ENCODE results near the gene TMEM170A.
"Not testable (repeated sequence)": the region's sequence is repeated elsewhere in the genome, so short reads cannot be mapped to it uniquely, and the experiment has no call there.

TMEM170A gene
- 22.1 to 56.7 (median 35.1) reads per million in 17 experiments for total RNA-seq

GRCh38 chr16:75464122-75464918 is at the start of gene TMEM170A:
TSS of gene TMEM170A (minus strand) at chr16:75464689. CDS start at chr16:75464600, 89 bp downstream.
- DNase-seq: peak; percentile 99 to 100 (median 100)

DNA sequence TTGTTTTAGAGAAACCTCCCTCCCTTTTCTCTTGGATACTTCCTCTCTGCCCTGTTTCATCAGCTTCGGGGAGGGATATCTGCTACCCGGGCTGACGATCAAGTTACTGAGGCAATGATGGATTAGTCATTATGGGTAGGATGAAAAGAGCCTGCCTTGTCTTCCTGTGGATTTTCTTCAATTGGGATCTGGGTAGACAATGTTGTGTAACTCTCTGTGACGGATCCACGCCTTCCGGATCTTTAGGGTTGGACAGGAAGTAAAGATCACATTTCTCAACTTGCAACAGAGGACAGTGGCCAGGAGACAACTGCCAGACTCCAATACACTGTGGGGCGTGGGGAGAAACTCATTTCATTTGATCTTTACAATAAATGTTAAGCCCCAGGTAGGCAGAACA is 42.1 kb upstream of the TMEM170A start:
- peak; percentile 88 to 98 (median 92) for DNase-seq

- no peak for DNase-seq
These were observed 41.6 kb upstream of the TMEM170A start for GRCh38 chr16:75506107-75506506.

DNA sequence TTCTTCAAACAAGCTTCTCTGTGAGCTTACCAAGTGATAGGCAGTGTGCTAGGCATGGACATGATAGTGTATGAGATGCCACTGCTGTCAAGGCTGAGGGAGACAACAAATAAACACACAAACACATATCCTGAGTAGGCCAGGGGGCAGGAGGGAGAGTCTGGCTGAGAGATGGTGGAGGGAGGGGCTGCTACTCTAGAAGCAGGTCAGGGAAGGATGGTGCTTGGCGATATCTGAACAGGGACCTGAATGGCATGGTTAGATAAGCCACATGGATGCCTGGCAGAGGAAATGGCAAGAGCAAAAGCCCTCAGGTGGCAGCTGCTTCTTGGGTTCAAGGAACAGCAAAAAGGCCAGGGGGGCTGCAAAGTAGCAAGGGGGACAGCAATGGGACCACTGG is 39.3 kb upstream of the TMEM170A start:
- DNase-seq: no peak

DNA sequence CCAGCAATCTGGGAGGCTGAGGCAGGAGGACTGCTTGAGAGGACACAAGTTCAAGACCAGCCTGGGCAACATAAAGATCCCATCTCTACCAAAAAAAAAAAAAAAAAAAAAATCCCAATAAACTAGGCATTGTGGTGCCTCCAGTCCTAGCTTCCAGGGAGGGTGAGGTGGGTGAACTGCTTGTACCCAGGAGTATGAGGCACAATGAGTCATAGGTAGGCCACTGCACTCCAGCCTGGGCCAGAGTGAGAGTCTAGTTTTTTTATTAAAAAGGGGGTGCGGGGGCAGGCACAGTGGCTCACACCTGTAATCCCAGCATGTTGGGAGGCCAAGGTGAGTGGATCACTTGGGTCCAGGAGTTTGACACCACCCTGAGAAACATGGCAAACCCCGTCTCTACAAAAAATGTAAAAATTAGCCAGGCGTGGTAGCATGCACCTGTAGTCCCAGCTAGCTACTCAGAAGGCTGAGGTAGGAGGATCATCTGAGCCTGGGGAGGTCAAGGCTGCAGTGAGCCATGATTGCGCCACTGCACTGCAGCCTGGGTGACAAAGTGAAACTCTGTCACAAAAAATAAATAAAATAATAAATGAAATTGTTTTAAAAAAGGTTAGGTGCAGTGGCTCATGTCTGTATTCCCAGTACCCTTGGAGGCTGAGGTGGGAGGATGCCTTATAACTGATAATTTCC is 38.6 kb upstream of the TMEM170A start:
- DNase-seq: no peak

GRCh38 chr16:75501820-75502219 is 37.3 kb upstream of the TMEM170A start:
- not testable (repeated sequence) for DNase-seq

GRCh38 chr16:75501359-75501758 is 36.9 kb upstream of the TMEM170A start:
- DNase-seq: no peak

DNA sequence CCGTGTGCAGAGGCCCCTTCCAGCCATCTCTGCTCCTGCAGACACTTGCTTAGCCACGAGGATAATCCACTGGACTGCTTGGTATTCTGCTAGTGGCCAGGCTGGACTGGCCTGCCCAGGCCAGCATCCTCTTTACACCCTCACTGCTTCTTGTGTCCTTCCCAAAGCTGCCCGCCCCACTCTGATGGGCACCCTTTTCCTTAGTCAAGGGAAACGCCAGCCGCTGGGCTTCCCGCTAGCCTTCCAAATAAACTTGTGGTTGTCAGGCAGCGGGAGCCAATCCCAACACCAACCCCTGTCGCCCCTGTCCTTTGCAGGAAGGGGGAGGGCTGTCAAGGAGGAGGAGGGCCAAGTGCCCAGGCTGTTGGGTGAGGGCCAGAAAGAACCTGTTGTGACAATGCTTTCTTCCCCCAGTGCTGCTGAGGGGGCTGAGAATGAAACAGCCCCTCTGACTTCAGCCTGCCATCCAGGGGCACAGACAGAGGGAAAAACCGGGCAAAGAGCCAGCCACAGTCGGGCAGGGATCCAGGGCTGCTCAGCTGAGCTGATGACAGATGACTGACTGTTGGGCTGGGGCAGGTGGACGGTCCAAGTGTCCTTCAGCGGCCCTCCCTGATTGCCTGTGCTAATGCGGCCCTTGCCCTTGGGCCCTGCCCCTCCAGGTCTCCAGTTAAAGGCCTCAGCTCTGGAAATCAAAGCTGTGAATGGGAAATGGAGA is 34.3 kb upstream of the TMEM170A start:
- DNase-seq: not testable (repeated sequence)

GRCh38 chr16:75497558-75497957 is 33.1 kb upstream of the TMEM170A start:
- no peak for DNase-seq

DNA sequence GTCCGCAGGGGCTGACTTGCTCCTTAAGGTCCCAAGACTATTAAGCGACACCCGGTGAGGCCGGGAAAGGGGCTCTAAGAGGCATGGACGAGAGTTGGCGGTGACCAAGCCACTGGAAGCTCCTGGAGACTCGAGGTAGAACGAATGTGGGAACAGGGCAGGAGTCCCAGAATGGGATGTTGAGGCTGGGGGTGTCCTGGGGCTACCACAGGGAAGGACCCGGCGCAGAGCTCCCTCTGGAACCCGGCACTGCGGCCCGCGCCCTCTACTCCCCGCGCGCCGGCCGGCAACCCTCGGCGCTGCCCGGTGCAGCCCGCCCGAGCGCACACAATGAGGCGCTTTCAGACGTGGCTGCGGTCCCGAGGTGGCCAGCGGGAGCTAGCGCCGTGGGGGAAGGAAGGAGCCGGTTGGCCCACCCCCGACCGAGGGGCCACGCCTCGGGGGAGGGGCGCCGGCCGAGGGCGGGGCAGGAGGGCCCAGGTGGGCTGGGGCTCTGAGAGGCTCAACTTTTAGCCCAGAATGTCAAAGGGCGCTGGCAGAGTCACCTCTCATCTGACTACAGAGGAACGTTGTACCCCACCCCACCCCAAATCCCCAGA is 30.7 kb upstream of the TMEM170A start, which contains the start of gene CHST6:
TSS of gene CHST6 (minus strand) at position 366 of the 599 bp plus-strand sequence. CDS start 15,613 bp downstream, outside the sequence.
- peak; percentile 28 to 69 (median 42) for DNase-seq

DNA sequence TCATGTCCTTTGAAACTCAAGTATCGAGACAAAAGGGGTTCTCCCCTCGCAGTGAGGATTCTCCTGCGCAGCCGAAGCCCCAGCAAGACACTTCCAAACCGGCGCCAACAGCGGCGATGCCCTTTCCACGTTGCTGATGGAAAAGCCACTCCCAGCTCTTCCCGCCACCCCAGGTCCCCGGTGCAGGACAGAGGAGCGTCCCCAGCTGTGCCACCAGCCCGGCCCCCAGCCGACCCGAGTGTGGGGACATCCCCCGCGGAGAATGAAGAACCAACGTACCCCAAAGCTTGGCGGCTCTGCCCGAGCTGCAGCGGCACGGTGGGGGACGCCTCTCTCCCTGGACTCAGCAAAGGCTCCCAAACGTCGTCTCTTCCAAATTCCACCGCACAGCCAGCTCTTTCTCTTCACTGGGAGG is 30.2 kb upstream of the TMEM170A start:
- DNase-seq: no peak

- no peak for DNase-seq
These were observed 29.7 kb upstream of the TMEM170A start for GRCh38 chr16:75494184-75494583.

DNA sequence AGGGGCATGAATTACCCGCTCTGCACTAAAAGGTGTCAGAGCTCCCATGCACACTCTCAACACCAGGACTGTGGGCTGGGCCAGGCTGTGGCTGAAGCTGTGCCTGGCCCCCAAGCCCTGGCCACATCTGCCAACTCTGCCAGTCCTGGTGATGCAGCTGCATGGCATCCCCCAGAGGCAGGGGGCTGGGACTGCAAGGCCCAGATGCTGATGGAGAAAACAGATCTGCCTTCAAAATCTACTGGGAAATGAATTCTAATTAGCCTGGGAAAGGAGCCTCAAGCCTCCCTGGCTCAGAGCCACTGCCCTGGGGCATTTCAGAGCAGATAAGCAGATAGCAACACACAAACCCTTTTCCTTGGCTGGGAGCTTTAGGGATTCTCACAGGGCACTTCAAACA is 27.4 kb upstream of the TMEM170A start:
- peak in 1 of 4 experiments; percentile 21 for DNase-seq

GRCh38 chr16:75488322-75488721 is 23.8 kb upstream of the TMEM170A start:
- no peak for DNase-seq

DNA sequence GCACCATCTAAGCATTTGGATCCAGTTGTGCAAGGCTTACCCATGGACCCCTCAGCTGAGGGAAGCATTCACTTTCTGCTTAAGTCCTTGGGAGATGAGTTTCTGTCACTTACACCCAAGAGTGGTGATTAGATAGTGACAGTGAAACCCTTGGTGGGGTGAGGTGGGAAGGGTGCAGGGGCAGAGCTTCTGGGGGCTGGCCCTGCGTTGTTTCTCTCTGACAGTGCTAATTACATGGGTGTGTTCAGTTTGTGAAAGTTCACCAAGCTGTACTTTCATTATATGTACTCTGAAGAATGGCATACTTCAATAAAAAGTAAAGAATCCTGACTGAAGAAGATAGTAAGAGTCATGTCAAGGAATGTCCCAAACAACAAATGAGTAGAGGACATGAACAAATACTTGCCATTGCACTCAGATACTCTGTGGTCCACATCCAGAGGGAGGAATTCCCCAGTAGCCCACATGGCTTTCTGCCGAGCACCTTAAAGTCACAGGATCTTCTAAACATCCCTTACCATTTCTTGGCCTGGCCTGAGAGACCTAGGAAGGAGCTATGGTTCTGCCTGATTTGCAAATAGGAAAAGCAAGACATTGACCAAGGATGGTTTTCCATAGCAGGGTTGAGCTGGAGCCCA is 22.3 kb upstream of the TMEM170A start:
- DNase-seq: no peak

DNA sequence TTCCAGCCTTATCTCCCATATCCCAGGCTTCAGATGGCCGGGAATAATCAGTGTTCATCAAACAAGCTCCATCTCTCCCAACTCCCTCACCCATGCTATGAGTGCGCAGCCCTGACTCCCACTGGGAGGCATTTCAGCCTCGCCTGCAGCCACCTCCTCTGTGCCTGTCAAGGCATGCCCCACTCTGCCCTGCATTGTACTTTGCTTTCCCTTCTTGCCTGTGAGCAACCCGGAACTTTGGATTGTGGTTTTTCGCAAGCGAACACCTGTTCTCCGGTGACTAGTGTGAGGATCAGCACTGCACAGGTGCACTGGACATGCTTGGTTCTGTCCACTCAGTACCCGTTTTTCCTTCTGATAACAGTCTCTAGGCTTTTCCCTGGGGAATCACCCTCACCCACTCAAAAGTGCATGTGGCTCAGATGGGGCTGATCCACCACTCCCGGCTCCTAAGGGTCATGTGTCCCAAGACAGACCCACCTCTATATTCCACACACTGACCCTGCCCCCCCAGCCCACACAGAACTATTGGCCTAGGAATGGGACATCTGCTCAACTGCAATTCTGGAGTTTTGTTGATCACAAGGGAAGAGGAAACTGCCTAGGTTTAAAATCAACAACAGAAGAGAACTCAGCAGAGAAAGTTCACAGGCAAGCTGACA is 21.7 kb upstream of the TMEM170A start:
- no peak for DNase-seq

DNA sequence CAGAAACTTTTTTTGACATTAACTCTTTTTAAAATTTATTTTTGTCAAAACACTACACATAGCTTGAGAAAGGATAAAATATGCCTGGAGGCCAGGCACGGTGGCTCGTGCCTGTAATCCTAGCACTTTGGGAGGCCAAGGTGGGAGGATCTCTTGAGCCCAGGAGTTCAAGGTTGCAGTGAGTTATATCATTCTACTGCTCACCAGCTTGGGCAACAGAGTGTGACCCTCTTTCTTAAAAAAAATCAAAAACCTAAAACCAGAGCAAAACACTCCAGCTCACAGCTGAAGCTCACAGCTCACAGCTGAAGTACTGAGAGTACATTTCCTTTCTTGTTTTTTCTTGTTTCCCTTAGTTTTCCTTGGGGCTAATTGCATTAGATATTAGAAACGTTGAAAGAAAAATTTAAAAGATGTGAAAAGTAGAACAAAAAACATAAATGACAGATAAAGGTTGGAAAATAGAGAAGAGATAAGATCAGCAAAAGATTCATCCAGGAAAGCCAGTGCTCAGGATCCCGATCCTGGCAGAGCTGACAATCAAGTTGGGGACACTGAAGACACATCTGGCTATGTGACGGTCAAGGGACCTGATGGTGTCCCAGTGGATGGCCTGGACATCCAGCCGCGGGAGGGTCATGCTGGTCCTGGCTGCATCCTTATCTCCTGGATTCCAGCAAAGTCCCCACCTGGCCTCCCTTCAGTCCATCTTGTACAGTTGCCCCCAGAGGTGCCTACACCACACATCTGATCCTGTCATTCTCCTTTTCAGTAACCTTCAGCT is 20.9 kb upstream of the TMEM170A start:
- no peak for DNase-seq

DNA sequence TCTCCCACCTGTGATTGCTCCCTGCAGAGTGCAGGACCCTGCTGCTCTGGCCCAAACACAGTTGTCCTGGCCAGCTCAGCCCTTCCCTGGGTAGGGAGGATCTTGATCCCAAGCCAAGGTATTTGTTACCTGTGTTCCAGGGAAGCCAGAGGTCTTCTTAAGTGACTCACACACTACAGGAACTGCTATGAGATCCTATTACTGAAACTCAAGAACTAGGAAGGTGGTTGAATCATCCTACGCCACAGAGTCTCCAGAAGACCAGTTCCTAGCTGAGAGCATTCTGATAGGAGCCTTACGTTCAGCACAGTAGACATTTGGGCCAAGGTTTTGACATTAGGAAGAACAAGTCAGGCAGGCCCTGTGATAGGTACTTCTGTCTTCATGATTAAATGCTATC is 18.7 kb upstream of the TMEM170A start:
- DNase-seq: no peak

DNA sequence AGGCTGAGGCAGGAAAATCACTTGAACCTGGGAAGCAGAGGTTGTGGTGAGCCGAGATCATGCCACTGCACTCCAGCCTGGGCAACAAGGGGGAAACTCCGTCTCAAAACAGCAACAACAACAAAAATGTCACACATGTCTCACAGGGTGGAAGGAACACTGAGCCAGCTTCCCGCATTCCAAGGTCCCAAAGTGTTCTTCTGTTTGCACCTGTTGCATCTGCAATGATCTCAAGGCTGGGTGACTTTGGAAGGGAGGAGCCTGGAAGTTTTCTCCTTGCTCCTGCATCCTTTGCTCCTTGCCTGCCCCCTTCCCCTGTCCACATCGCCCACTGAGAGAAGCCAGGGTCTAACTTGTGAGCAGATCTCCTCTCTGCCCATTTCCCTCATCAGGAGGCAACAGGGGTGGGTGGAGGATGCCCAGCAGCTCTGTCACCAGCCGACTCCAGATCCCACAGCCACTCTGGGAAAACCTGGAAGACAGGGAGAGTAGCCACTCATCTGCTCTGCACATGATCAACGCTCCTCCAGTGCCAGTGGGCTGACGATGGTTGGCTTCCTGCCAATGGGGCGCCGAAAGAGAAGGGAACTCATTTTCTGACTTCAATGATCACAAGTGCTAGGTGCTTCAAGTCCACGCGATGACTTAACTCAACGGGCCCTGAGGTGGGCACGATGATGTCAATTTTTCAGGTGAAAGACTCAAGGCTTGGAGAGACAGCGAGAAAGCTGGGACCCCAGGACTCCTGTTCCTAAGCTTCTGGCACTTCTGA is 18.1 kb upstream of the TMEM170A start:
- DNase-seq: peak in 1 of 4 experiments; percentile 22

GRCh38 chr16:75481475-75481874 is 17.0 kb upstream of the TMEM170A start:
- DNase-seq: no peak

Measured in suppressor macrophage (primary cell).